Measurements from ENCODE around the gene ARHGAP42. TPM values are rescaled to one million over a fixed set of nuclear protein-coding genes. Genes with fewer than 3 reads are reported as not detected.

ARHGAP42 gene
- total RNA-seq, 1 donor from 2014 or later = 33.2 TPM

DNA sequence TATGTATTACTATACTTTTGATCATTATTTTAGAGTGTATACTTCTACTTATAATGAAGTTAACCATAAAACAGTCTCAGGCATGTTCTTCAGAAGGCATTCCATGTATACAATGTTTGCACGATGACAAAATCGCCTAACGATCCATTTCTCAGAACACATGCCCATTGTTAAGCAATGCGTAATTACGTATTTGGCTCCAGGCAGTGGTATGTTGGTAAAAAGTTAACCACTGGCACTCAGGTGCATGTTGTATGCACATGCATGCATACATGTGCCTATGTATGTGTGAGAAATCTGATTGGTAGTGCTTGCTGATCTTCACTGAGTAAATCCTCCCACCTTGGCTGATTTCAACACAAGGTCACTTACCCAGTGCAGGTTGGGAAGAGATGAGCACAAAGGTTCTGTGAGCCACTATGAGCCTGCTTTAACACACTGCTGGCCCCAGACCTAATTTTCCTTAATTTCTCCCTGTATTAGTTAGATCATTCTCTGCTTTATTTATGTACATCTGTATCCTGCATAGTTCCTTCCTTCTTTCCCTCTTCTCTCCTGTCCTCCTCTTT lies 164.6 kb downstream of the ARHGAP42 start:
- Mint-ChIP-seq H3K27me3 (ENCODE audit: low read depth, unreplicated experiment) (no peaks in the 10 kb centered on the region), H3K36me3 (ENCODE audit: low read depth, unreplicated experiment) (no peaks in the 10 kb centered on the region), H3K4me1 (ENCODE audit: low read depth, unreplicated experiment) (peaks cover 24% of the 10 kb centered on the region), H3K27ac (ENCODE audit: unreplicated experiment) (no peak overlapping the region), H3K4me3 (ENCODE audit: unreplicated experiment) (no peak overlapping the region), H3K9me3 (ENCODE audit: unreplicated experiment) (no peaks in the 10 kb centered on the region)
- Histone ChIP-seq H3K9ac (ENCODE audit: low read length) (no peak overlapping the region), H3K36me3 (ENCODE audit: insufficient read depth, low read length) (no peaks in the 10 kb centered on the region), H2AFZ (ENCODE audit: low read depth, low read length) (no peak overlapping the region), H4K20me1 (ENCODE audit: insufficient read depth, low read length) (no peaks in the 10 kb centered on the region), H3K4me3 (ENCODE audit: insufficient read depth, low read depth, low read length) (no peak overlapping the region), H3K27ac (ENCODE audit: low read depth, low read length) (no peak overlapping the region), H3K79me2 (ENCODE audit: insufficient read depth, low read length) (peaks cover 9% of the 10 kb centered on the region), H3K9me3 (ENCODE audit: insufficient read depth, low read depth, low read length) (no peaks in the 10 kb centered on the region), H3K27me3 (ENCODE audit: insufficient read depth, low read length) (no peaks in the 10 kb centered on the region), H3K4me2 (ENCODE audit: low read length) (no peak overlapping the region), H3K4me1 (ENCODE audit: insufficient read depth, low read length) (peaks cover 16% of the 10 kb centered on the region)
- DNase-seq (ENCODE audit: low read depth) (no peak), FAIRE-seq (no peak)
- TF ChIP-seq, protein P1, sequence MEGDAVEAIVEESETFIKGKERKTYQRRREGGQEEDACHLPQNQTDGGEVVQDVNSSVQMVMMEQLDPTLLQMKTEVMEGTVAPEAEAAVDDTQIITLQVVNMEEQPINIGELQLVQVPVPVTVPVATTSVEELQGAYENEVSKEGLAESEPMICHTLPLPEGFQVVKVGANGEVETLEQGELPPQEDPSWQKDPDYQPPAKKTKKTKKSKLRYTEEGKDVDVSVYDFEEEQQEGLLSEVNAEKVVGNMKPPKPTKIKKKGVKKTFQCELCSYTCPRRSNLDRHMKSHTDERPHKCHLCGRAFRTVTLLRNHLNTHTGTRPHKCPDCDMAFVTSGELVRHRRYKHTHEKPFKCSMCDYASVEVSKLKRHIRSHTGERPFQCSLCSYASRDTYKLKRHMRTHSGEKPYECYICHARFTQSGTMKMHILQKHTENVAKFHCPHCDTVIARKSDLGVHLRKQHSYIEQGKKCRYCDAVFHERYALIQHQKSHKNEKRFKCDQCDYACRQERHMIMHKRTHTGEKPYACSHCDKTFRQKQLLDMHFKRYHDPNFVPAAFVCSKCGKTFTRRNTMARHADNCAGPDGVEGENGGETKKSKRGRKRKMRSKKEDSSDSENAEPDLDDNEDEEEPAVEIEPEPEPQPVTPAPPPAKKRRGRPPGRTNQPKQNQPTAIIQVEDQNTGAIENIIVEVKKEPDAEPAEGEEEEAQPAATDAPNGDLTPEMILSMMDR (IDR thresholded peaks at IDR 0.05; ENCODE audit: insufficient read depth, low read depth, low read length) = no peak
- no peak for TF ChIP-seq EZH2 (IDR thresholded peaks at IDR 0.05; ENCODE audit: insufficient read depth, low read length)

DNA sequence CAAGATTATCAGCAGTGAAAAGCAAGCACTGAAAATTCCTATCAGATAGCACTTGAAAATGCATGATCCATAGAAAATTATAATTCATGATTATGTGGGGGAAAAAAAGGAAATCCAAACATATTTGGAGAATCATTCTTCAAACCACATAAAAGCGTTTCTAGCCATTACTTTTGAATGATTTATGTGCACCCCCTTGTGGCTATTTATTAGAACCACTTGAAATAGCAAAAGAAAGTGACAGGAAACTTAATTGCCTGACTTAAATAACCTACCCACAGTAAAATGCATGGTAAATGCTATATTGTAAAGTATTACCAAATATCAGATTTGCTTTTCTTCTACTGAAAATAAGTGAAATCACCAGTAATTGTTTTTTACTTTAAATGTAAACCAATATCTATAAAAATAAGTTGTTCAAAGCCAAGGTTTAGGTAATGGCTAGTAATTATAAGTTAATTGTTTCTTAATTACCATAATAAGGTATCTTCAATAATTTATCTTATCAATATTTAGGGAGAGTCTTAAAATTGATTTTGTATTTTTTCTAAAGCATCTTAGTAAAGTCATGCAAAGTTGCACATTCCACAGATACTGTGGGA lies 168.5 kb downstream of the ARHGAP42 start:
- no peak overlapping the region for H3K4me3 ChIP-seq (ENCODE audit: insufficient read depth, low read depth, low read length)
- H3K4me1 ChIP-seq (ENCODE audit: insufficient read depth, low read length) = no peaks in the 10 kb centered on the region
- Mint-ChIP-seq H3K4me1 (ENCODE audit: low read depth, unreplicated experiment) (peaks cover 31% of the 10 kb centered on the region), H3K27me3 (ENCODE audit: low read depth, unreplicated experiment) (no peaks in the 10 kb centered on the region), H3K9me3 (ENCODE audit: unreplicated experiment) (no peaks in the 10 kb centered on the region), H3K4me3 (ENCODE audit: unreplicated experiment) (no peak overlapping the region), H3K27ac (ENCODE audit: unreplicated experiment) (no peak overlapping the region), H3K36me3 (ENCODE audit: low read depth, unreplicated experiment) (no peaks in the 10 kb centered on the region)
- no peaks in the 10 kb centered on the region for H3K9me3 ChIP-seq (ENCODE audit: insufficient read depth, low read depth, low read length)
- TF ChIP-seq, protein P1 (IDR thresholded peaks at IDR 0.05; ENCODE audit: insufficient read depth, low read depth, low read length) = peak; percentile 55
- no peak for TF ChIP-seq EZH2 (IDR thresholded peaks at IDR 0.05; ENCODE audit: insufficient read depth, low read length)
- H2AFZ ChIP-seq (ENCODE audit: low read depth, low read length) = no peak overlapping the region
- no peaks in the 10 kb centered on the region for H3K27me3 ChIP-seq (ENCODE audit: insufficient read depth, low read length)
- H3K27ac ChIP-seq (ENCODE audit: low read depth, low read length) = no peak overlapping the region
- H4K20me1 ChIP-seq (ENCODE audit: insufficient read depth, low read length) = no peaks in the 10 kb centered on the region
- FAIRE-seq = no peak
- DNase-seq (ENCODE audit: low read depth) = peak; percentile 53
- H3K79me2 ChIP-seq (ENCODE audit: insufficient read depth, low read length) = peaks cover 9% of the 10 kb centered on the region
- H3K4me2 ChIP-seq (ENCODE audit: low read length) = no peak overlapping the region
- no peak overlapping the region for H3K9ac ChIP-seq (ENCODE audit: low read length)
- H3K36me3 ChIP-seq (ENCODE audit: insufficient read depth, low read length) = no peaks in the 10 kb centered on the region
